IMR-90 (cell line): ENCODE results near the gene LHPP. TPM values are rescaled to one million over a fixed set of nuclear protein-coding genes. Genes with fewer than 3 reads are reported as not detected.

ENCODE experiments used
- ATAC-seq: fragments of 200-7000 bp; cut with Tn5 transposase; 2 replicates; pipeline ENCODE4 v1.9.1; 2020; ENCODE audit warnings: low read depth, mild to moderate bottlenecking, moderate library complexity
- BruUV-seq: library from RNA; stranded (reverse); fragments of 400-500 nt; replicated peaks from 2 replicates; lab custom pipeline; 2021; lab: Mats Ljungman, UMichigan
- CTCF ChIA-PET: fragments of 300-600 bp; formaldehyde crosslinking; extraction: SDS; loops from one replicate; lab custom pipeline; 2021; ENCODE audit warnings: antibody characterized with exemption; lab: Yijun Ruan, JAX
- POLR2A ChIA-PET: fragments of 300-600 bp; sonication (Branson Sonifier 250); formaldehyde crosslinking; loops from one replicate; lab custom pipeline; 2022; ENCODE audit warnings: antibody characterized with exemption; ENCODE audit not compliant: unreplicated experiment; lab: Charles Lee
- DNase-seq: peaks from one replicate; pipeline ENCODE4 v3.0.0; 2013
- H2AFZ ChIP-seq: replicated peaks from 2 replicates; pipeline ENCODE3; 2013; ENCODE audit warnings: low read length, mild to moderate bottlenecking; ENCODE audit not compliant: poor library complexity
- H2AK5ac ChIP-seq: 2 replicates; pipeline ENCODE4 v1.6.1; 2013; ENCODE audit warnings: low read depth, low read length, inconsistent platforms
- H2AK9ac ChIP-seq: replicated peaks from 2 replicates; pipeline ENCODE3; 2013; ENCODE audit warnings: mild to moderate bottlenecking, low read depth, low read length, moderate library complexity; ENCODE audit not compliant: poor library complexity
- H2BK120ac ChIP-seq: 2 replicates; pipeline ENCODE4 v1.6.1; 2013; ENCODE audit warnings: low read depth, low read length, inconsistent platforms
- H2BK15ac ChIP-seq: 3 replicates; pipeline ENCODE4 v1.6.1; 2013; ENCODE audit warnings: low read depth, low read length, inconsistent platforms
- H2BK20ac ChIP-seq: 2 replicates; pipeline ENCODE4 v1.6.1; 2013; ENCODE audit warnings: low read depth, mild to moderate bottlenecking, inconsistent platforms, low read length, moderate library complexity
- H2BK5ac ChIP-seq: 2 replicates; pipeline ENCODE4 v1.6.1; 2013; ENCODE audit warnings: mild to moderate bottlenecking, low read depth, low read length, inconsistent platforms; ENCODE audit not compliant: poor library complexity, severe bottlenecking
- H3K14ac ChIP-seq: replicated peaks from 2 replicates; pipeline ENCODE4 v1.6.1; 2013; ENCODE audit warnings: low read depth, low read length, inconsistent platforms
- H3K18ac ChIP-seq: 2 replicates; pipeline ENCODE4 v1.6.1; 2013; ENCODE audit warnings: low read depth, low read length, control low read depth
- H3K23ac ChIP-seq: 2 replicates; pipeline ENCODE4 v1.6.1; 2013; ENCODE audit warnings: low read depth, low read length, inconsistent platforms
- H3K27ac ChIP-seq: 2 replicates; pipeline ENCODE4 v1.5.1; 2013; ENCODE audit warnings: mild to moderate bottlenecking, control low read depth, low read length; ENCODE audit not compliant: insufficient read depth
- H3K27me3 ChIP-seq: 2 replicates; pipeline ENCODE4 v1.6.1; 2013; ENCODE audit warnings: low read length; ENCODE audit not compliant: control insufficient read depth, insufficient read depth
- H3K36me3 ChIP-seq: 2 replicates; pipeline ENCODE4 v1.6.1; 2013; ENCODE audit warnings: low read length, mixed read lengths; ENCODE audit not compliant: control insufficient read depth, insufficient read depth
- H3K4ac ChIP-seq: 2 replicates; pipeline ENCODE4 v1.6.1; 2013; ENCODE audit warnings: low read depth, low read length, inconsistent platforms
- H3K4me1 ChIP-seq: 2 replicates; pipeline ENCODE4 v1.6.1; 2013; ENCODE audit warnings: low read length, mixed read lengths; ENCODE audit not compliant: control insufficient read depth, insufficient read depth
- H3K4me2 ChIP-seq: 2 replicates; pipeline ENCODE4 v1.6.1; 2013; ENCODE audit warnings: low read depth, mild to moderate bottlenecking, control low read depth, low read length, moderate library complexity
- H3K4me3 ChIP-seq: 2 replicates; pipeline ENCODE4 v1.5.1; 2013; ENCODE audit warnings: low read depth, mild to moderate bottlenecking, control low read depth, low read length, moderate library complexity; ENCODE audit not compliant: insufficient read depth
- H3K56ac ChIP-seq: 2 replicates; pipeline ENCODE4 v1.6.1; 2013; ENCODE audit warnings: low read length, inconsistent platforms; ENCODE audit not compliant: insufficient read depth; ENCODE audit errors: extremely low read depth
- H3K79me1 ChIP-seq, 2 experiments: 2 replicates each; pipeline ENCODE4 v1.6.1; 2013; ENCODE audit warnings: low read length in 2 of 2, inconsistent platforms in 1 of 2, low read depth in 1 of 2
- H3K9ac ChIP-seq: 2 replicates; pipeline ENCODE4 v1.6.1; 2013; ENCODE audit warnings: low read depth, low read length, control low read depth
- H3K9me1 ChIP-seq: 2 replicates; pipeline ENCODE4 v1.6.1; 2013; ENCODE audit warnings: low read length, inconsistent platforms; ENCODE audit not compliant: insufficient read depth
- H3K9me3 ChIP-seq: 2 replicates; pipeline ENCODE4 v1.6.1; 2013; ENCODE audit warnings: low read length; ENCODE audit not compliant: control insufficient read depth, insufficient read depth
- H4K20me1 ChIP-seq: 2 replicates; pipeline ENCODE4 v1.6.1; 2013; ENCODE audit warnings: low read length, inconsistent platforms; ENCODE audit not compliant: insufficient read depth
- H4K5ac ChIP-seq: 2 replicates; pipeline ENCODE4 v1.6.1; 2013; ENCODE audit warnings: mild to moderate bottlenecking, low read depth, low read length, control low read depth
- H4K8ac ChIP-seq, 2 experiments: 2 replicates each; pipeline ENCODE4 v1.6.1; 2013; ENCODE audit warnings: low read depth in 2 of 2, low read length in 2 of 2, control low read depth in 1 of 2, inconsistent platforms in 1 of 2
- H4K91ac ChIP-seq: 2 replicates; pipeline ENCODE4 v1.6.1; 2013; ENCODE audit warnings: low read depth, low read length, inconsistent platforms; ENCODE audit not compliant: insufficient read depth
- CHD1 ChIP-seq: IDR thresholded peaks from 2 replicates; pipeline ENCODE4 v1.6.1; 2012; ENCODE audit warnings: low read depth, low read length, improper control_type of control experiment
- FOS ChIP-seq: fragments of 150-350 bp; IDR thresholded peaks from 2 replicates; pipeline ENCODE4 v1.6.1; 2016; ENCODE audit warnings: low read depth, low read length
- MAFK ChIP-seq: IDR thresholded peaks from 2 replicates; pipeline ENCODE4 v1.6.1; 2012; ENCODE audit warnings: low read depth, low read length, improper control_type of control experiment
- MXI1 ChIP-seq: IDR thresholded peaks from 2 replicates; pipeline ENCODE4 v1.6.1; 2012; ENCODE audit warnings: low read depth, mild to moderate bottlenecking, low read length, moderate library complexity, borderline replicate concordance
- WGBS, 2 experiments: methylation state at CpG; one replicate each; pipeline versions ENCODE4 v1.1.5 to v1.1.7; 2013; ENCODE audit warnings: missing lambda C conversion rate in 2 of 2; ENCODE audit not compliant: insufficient read length in 1 of 2; ENCODE audit errors: extremely low coverage in 2 of 2; 5-methylcytosine and 5-hydroxymethylcytosine counted together
- dilution Hi-C: fragments of 300-500 bp; cut with HindIII; formaldehyde crosslinking; loops from one replicate; pipeline ENCODE4 v1.14.3; 2018; ENCODE audit warnings: low sequenced_read_pairs; ENCODE audit not compliant: unreplicated experiment
- in situ Hi-C: fragments of 300-500 bp; cut with MboI; formaldehyde crosslinking; loops from 3 replicates; pipeline ENCODE4 v1.14.3; 2019; ENCODE audit warnings: low sequenced_read_pairs, inconsistent platforms, mixed read lengths
- intact Hi-C: fragments of 100-400 bp; cut with micrococcal nuclease; formaldehyde crosslinking; loops from 2 replicates; pipeline ENCODE4 v1.10.0; 2022
- polyA plus RNA-seq, 3 experiments: library from polyadenylated mRNA; depleted of rRNA; stranded (reverse); fragments of >200 nt; gene quantifications; 2 replicates each; pipeline ENCODE4 v1.2.3, GENCODE V29; 2012; ENCODE audit warnings: low replicate concordance in 1 of 3
- total RNA-seq: library from RNA; depleted of rRNA; stranded (reverse); fragments of >200 nt; gene quantifications from 2 replicates; pipeline ENCODE4 v1.2.3, GENCODE V29; 2012
- TF ChIP-seq, protein P1 (sequence below): fragments of 150-350 bp; IDR thresholded peaks from 2 replicates; pipeline ENCODE4 v1.6.1; 2016; ENCODE audit warnings: low read depth, mild to moderate bottlenecking, low read length, moderate library complexity, borderline replicate concordance

LHPP gene
- total and polyA plus RNA-seq, 2 of the 4 experiments (the other 2 are of a cell fraction) = 2.7 to 8.3 TPM

DNA sequence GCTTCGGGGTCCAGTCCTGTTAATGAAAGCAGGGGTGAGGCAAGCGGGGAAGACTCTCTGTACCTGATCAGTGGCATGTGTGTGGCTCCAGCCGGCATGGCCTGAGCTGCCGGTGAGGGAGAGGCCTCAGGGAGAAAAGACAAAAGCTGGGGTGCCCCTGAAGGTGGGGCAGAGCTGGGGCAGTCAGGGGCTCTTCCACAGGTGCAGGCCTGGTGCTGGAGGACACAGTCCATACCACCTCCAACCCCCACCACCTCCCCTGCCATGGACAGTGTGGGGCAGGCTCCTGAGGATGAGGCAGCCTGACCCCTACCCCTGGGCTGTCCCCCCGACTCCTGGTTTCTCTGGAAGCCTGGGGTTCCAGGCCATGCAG lies 129.5 kb downstream of the LHPP start:
- intact Hi-C loops (no loop called here), dilution Hi-C loops (no loop called here), in situ Hi-C loops (no loop called here)
- Histone ChIP-seq H3K27me3 (peaks cover 5% of the 10 kb centered on the region; the same call in 1 of the 2 replicates), H2AFZ (no peak overlapping the region), H2AK9ac (no peak overlapping the region), H3K36me3 (no peaks in the 10 kb centered on the region), H3K4me1 (no peaks in the 10 kb centered on the region), H2BK5ac (no peak overlapping the region), H3K14ac (no peak overlapping the region), H4K91ac (no peak overlapping the region), H3K9me1 (no peaks in the 10 kb centered on the region), H2AK5ac (no peak overlapping the region), H2BK120ac (no peak overlapping the region), H3K56ac (no peak overlapping the region), H4K5ac (no peak overlapping the region), H3K9ac (no peak overlapping the region), H3K23ac (no peak overlapping the region), H4K20me1 (no peaks in the 10 kb centered on the region), H2BK15ac (no peak overlapping the region), H3K4me3 (no peak overlapping the region), H4K8ac (no peak overlapping the region), H3K27ac (no peak overlapping the region), H3K4ac (no peak overlapping the region), H3K4me2 (no peak overlapping the region), H3K18ac (no peak overlapping the region), H2BK20ac (no peak overlapping the region), H3K79me1 (no peaks in the 10 kb centered on the region), H3K9me3 (peaks cover 12% of the 10 kb centered on the region)
- BruUV-seq = no TSS peak
- ATAC-seq (no peak), DNase-seq (no peak)
- POLR2A ChIA-PET = no interaction called here
- TF ChIP-seq, protein P1, sequence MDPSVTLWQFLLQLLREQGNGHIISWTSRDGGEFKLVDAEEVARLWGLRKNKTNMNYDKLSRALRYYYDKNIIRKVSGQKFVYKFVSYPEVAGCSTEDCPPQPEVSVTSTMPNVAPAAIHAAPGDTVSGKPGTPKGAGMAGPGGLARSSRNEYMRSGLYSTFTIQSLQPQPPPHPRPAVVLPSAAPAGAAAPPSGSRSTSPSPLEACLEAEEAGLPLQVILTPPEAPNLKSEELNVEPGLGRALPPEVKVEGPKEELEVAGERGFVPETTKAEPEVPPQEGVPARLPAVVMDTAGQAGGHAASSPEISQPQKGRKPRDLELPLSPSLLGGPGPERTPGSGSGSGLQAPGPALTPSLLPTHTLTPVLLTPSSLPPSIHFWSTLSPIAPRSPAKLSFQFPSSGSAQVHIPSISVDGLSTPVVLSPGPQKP = no peak
- no peak for TF ChIP-seq CHD1
- TF ChIP-seq FOS = no peak
- no peak for TF ChIP-seq MAFK
- no peak for TF ChIP-seq MXI1
- CTCF ChIA-PET = no interaction called here
- WGBS, 2 experiments = 80% methylated on average over 1 of the region's 5 CpGs; no CpG with 5 or more reads in 1 of the 2 experiments
